ENCODE measurements around the gene SCD5.

DNA sequence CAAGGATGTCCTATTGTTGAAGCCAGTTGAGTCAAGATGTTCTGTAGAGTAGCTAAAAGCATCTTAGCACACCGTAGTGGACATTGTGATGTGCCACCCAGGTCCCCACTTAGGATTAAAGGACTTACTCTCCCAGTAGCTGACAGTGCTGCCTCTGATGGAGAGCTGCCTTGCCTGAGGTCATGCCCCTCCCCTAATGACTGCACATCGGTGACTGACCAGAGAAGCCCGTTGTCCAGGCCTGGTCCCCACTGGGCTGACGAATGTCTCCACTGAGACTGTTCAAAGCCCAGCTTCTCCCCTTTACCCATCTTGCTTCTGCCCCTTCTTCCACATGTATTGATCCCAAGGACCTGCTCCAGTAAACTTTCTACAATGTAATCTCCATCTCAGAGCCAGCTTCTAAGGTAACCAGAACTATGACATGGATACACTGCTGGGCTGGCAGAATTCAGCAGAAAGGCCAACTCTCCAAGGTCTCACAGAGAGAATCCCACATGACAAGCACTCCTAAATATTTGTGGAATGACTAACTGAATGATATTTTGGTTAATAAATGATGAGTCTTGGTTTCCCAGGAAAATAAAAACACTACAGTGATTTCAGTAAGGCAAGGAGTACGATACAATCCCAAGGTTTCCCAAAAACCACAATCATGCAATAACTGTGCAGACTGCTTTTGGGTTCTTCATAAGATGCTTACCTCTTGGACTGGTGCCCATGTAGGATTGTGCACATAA is 154.4 kb downstream of the SCD5 start:
- TF ChIP-seq, protein P1, sequence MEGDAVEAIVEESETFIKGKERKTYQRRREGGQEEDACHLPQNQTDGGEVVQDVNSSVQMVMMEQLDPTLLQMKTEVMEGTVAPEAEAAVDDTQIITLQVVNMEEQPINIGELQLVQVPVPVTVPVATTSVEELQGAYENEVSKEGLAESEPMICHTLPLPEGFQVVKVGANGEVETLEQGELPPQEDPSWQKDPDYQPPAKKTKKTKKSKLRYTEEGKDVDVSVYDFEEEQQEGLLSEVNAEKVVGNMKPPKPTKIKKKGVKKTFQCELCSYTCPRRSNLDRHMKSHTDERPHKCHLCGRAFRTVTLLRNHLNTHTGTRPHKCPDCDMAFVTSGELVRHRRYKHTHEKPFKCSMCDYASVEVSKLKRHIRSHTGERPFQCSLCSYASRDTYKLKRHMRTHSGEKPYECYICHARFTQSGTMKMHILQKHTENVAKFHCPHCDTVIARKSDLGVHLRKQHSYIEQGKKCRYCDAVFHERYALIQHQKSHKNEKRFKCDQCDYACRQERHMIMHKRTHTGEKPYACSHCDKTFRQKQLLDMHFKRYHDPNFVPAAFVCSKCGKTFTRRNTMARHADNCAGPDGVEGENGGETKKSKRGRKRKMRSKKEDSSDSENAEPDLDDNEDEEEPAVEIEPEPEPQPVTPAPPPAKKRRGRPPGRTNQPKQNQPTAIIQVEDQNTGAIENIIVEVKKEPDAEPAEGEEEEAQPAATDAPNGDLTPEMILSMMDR (conservative IDR thresholded peaks at IDR 0.05 in 1 of 2, IDR thresholded peaks at IDR 0.05 in 1 of 2; ENCODE audit: extremely low read depth in 1 of 2, insufficient read depth in 1 of 2, low read depth in 1 of 2, low read length in 2 of 2) = no peak
- TF ChIP-seq EZH2 (IDR thresholded peaks at IDR 0.05; ENCODE audit: borderline replicate concordance, low read length) = no peak
